Uterine smooth muscle cell (primary cell): ENCODE data around the gene RNF167. TPM values are rescaled to one million over a fixed set of nuclear protein-coding genes. Genes with fewer than 3 reads are reported as not detected.

Experiments used
- total RNA-seq: library from RNA; depleted of rRNA; stranded (reverse); fragments of >200 nt; gene quantifications from 2 replicates; pipeline ENCODE4 v1.2.3, GENCODE V29; 2014

Gene RNF167
- total RNA-seq = 13.5 and 14.2 TPM in 2 replicates

GRCh38 chr17:4939796-4940554, at the start of gene RNF167, which contains the start of gene SLC25A11:
Gene RNF167 (plus strand): TSS chr17:4940268. CDS start chr17:4940910, 642 bp downstream.
Gene SLC25A11 (minus strand): TSS chr17:4940046. CDS start chr17:4939910, 136 bp downstream.

GRCh38 chr17:4899341-4900230, 40.5 kb upstream of the RNF167 start, which contains the start of gene C17orf107:
Gene C17orf107 (plus strand): TSS chr17:4899536. CDS start chr17:4899763, 227 bp downstream.

GRCh38 chr17:4903051-4903818, 36.8 kb upstream of the RNF167 start, which contains the start of gene CHRNE:
Gene CHRNE (minus strand): TSS chr17:4903098. CDS start chr17:4903063, 35 bp downstream.

GRCh38 chr17:4931963-4932362, 8.1 kb upstream of the RNF167 start, which contains the start of gene GP1BA:
Gene GP1BA (plus strand): TSS chr17:4932277. CDS start chr17:4932605, 328 bp downstream.

GRCh38 chr17:4948166-4948930, 8.3 kb downstream of the RNF167 start, which contains the start of gene PFN1:
Gene PFN1 (minus strand): TSS chr17:4948530. CDS start chr17:4948394, 136 bp downstream.

GRCh38 chr17:4950746-4951204, 10.7 kb downstream of the RNF167 start, which contains the start of gene ENO3:
Gene ENO3 (plus strand): TSS chr17:4951119. CDS start chr17:4951830, 711 bp downstream.

GRCh38 chr17:4967539-4968485, 27.7 kb downstream of the RNF167 start, which contains the start of gene SPAG7:
Gene SPAG7 (minus strand): TSS chr17:4967817. CDS start chr17:4967804, 13 bp downstream.

GRCh38 chr17:4986951-4987766, 47.1 kb downstream of the RNF167 start, which contains the start of gene CAMTA2:
Gene CAMTA2 (minus strand): TSS chr17:4987675. CDS start chr17:4986222, 1,453 bp downstream.

Other genes with a start within 250 kb of the RNF167 start
- 30.9 and 33.4 TPM in 2 replicates for gene PELP1, start 236.1 kb upstream of the RNF167 start, total RNA-seq
- 3.5 and 5.2 TPM in 2 replicates for gene ARRB2, start 229.6 kb upstream of the RNF167 start, total RNA-seq
- gene MED11, start 208.8 kb upstream of the RNF167 start, total RNA-seq = 10.4 and 14.5 TPM in 2 replicates
- gene ZMYND15, start 200.4 kb upstream of the RNF167 start, total RNA-seq = not detected in 2 replicates
- gene CXCL16, start 200.3 kb upstream of the RNF167 start, total RNA-seq = 0.33 and 1.6 TPM in 2 replicates
- gene TM4SF5, start 168.4 kb upstream of the RNF167 start, total RNA-seq = not detected in 2 replicates
- gene VMO1, start 153.9 kb upstream of the RNF167 start, total RNA-seq = 0.11 and 0.12 TPM in 2 replicates
- gene GLTPD2, start 151.3 kb upstream of the RNF167 start, total RNA-seq = not detected in 2 replicates
- 166 and 190 TPM in 2 replicates for gene PSMB6, start 144.1 kb upstream of the RNF167 start, total RNA-seq
- 10.5 and 16.7 TPM in 2 replicates for gene PLD2, start 133.1 kb upstream of the RNF167 start, total RNA-seq
- 20.0 and 29.7 TPM in 2 replicates for gene MINK1, start 106.9 kb upstream of the RNF167 start, total RNA-seq
- gene C17orf107, start 40.7 kb upstream of the RNF167 start, total RNA-seq = 1.5 and 8.2 TPM in 2 replicates
- 0.11 and 0.62 TPM in 2 replicates for gene CHRNE, start 37.2 kb upstream of the RNF167 start, total RNA-seq
- gene GP1BA, start 8.0 kb upstream of the RNF167 start, total RNA-seq = not detected in 2 replicates
- 59.5 and 69.3 TPM in 2 replicates for gene SLC25A11, start 222 bp upstream of the RNF167 start, total RNA-seq
- 343 and 788 TPM in 2 replicates for gene PFN1, start 8.3 kb downstream of the RNF167 start, total RNA-seq
- gene ENO3, start 10.9 kb downstream of the RNF167 start, total RNA-seq = 1.6 and 1.8 TPM in 2 replicates
- 53.1 and 59.1 TPM in 2 replicates for gene SPAG7, start 27.5 kb downstream of the RNF167 start, total RNA-seq
- gene CAMTA2, start 47.4 kb downstream of the RNF167 start, total RNA-seq = 4.6 and 8.6 TPM in 2 replicates
- 0.11 and 0.37 TPM in 2 replicates for gene INCA1, start 57.3 kb downstream of the RNF167 start, total RNA-seq
- gene KIF1C, start 57.7 kb downstream of the RNF167 start, total RNA-seq = 49.6 and 70.5 TPM in 2 replicates
- gene SLC52A1, start 95.2 kb downstream of the RNF167 start, total RNA-seq = under 0.01 and 0.37 TPM in 2 replicates
- 1.7 and 2.9 TPM in 2 replicates for gene ZFP3, start 138.2 kb downstream of the RNF167 start, total RNA-seq
- gene ZNF232, start 171.6 kb downstream of the RNF167 start, total RNA-seq = 7.0 and 7.3 TPM in 2 replicates
- gene USP6, start 175.8 kb downstream of the RNF167 start, total RNA-seq = under 0.01 TPM in 2 replicates